ENCODE data around the gene CWC15.

- TF ChIP-seq CTCF (IDR thresholded peaks at IDR 0.05; ENCODE audit: poor library complexity, severe bottlenecking) (no peak), RAD21 (conservative IDR thresholded peaks at IDR 0.05) (no peak), REST (IDR thresholded peaks at IDR 0.05; ENCODE audit: borderline replicate concordance) (no peak), POLR2AphosphoS5 (IDR thresholded peaks at IDR 0.05) (no peak), EP300 (conservative IDR thresholded peaks at IDR 0.05; ENCODE audit: poor library complexity, severe bottlenecking) (no peak)
These were observed 8.4 kb downstream of the CWC15 start for GRCh38 chr11:94964934-94965333.

All from neural cell (in vitro differentiated cells).